GM23338 (cell line): Measurements from ENCODE around the gene STX1B.

Source experiments
- CTCF ChIP-seq, 2 experiments: fragments of 200-600 bp in 1 of 2; sonication (generic) in 1 of 2; conservative IDR thresholded peaks; 2 replicates each; pipeline versions ENCODE4 v1.5.1 to v1.6.1; 2016 to 2017; ENCODE audit warnings: antibody characterized with exemption in 2 of 2, low read depth in 2 of 2, mild to moderate bottlenecking in 2 of 2, moderate library complexity in 1 of 2
- EZH2 ChIP-seq: fragments of 200-600 bp; sonication (generic); IDR thresholded peaks from one replicate; pipeline ENCODE4 v1.8.0; 2017; ENCODE audit warnings: antibody characterized with exemption, mild to moderate bottlenecking, low read depth; ENCODE audit not compliant: unreplicated experiment
- EZH2phosphoT487 ChIP-seq: fragments of 200-600 bp; sonication (generic); IDR thresholded peaks from one replicate; pipeline ENCODE4 v1.8.1; 2018; ENCODE audit warnings: antibody characterized with exemption; ENCODE audit not compliant: unreplicated experiment
- POLR2AphosphoS5 ChIP-seq: IDR thresholded peaks from 2 replicates; pipeline ENCODE4 v1.6.1; 2016; ENCODE audit warnings: antibody characterized with exemption, low read depth
- TF ChIP-seq, protein P1 (sequence below): IDR thresholded peaks from one replicate; pipeline ENCODE4 v1.6.1; 2018; ENCODE audit warnings: antibody characterized with exemption; ENCODE audit not compliant: unreplicated experiment

DNA sequence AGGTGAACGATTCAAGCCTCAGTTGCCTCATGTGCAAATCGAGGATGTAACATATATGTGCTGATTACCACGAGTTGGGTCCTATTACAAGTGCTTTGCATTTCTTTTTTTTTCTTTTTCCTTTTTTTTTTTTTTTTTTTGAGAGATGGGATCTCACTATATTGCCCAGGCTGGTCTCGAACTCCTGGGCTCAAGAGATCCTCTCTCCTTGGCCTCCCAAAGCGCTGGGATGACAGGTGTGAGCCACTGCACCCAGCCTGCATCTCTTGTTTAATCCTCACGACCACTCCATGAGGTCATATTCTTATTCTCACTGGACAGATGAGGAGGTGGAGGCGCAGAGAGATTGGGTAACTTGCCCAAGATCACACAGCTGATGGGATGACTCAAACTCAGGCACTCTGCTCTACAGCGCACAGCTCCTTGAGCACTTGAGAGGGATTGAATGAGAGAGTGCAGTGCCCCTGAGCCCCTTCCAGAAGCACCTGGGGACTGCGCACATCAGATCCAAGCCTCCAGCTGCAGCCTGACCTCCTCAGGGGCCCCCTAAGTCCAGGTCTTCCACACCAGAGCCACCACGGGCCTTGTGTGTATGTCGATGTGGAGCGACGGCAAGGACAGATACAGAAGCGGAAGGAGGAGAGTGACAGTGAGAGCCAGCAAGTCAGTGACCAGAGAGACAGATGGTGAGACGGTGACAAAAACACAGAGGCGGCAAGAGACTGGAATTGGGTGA, 4.9 kb downstream of the STX1B start:
- no peak for TF ChIP-seq CTCF (conservative IDR thresholded peaks at IDR 0.05; ENCODE audit: low read depth in 2 of 2)
- no peak for TF ChIP-seq POLR2AphosphoS5
- TF ChIP-seq, protein P1, sequence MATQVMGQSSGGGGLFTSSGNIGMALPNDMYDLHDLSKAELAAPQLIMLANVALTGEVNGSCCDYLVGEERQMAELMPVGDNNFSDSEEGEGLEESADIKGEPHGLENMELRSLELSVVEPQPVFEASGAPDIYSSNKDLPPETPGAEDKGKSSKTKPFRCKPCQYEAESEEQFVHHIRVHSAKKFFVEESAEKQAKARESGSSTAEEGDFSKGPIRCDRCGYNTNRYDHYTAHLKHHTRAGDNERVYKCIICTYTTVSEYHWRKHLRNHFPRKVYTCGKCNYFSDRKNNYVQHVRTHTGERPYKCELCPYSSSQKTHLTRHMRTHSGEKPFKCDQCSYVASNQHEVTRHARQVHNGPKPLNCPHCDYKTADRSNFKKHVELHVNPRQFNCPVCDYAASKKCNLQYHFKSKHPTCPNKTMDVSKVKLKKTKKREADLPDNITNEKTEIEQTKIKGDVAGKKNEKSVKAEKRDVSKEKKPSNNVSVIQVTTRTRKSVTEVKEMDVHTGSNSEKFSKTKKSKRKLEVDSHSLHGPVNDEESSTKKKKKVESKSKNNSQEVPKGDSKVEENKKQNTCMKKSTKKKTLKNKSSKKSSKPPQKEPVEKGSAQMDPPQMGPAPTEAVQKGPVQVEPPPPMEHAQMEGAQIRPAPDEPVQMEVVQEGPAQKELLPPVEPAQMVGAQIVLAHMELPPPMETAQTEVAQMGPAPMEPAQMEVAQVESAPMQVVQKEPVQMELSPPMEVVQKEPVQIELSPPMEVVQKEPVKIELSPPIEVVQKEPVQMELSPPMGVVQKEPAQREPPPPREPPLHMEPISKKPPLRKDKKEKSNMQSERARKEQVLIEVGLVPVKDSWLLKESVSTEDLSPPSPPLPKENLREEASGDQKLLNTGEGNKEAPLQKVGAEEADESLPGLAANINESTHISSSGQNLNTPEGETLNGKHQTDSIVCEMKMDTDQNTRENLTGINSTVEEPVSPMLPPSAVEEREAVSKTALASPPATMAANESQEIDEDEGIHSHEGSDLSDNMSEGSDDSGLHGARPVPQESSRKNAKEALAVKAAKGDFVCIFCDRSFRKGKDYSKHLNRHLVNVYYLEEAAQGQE, result no peak
- TF ChIP-seq EZH2, result no peak
- TF ChIP-seq EZH2phosphoT487, result no peak
